HCT116 (cell line): ENCODE results near the gene KLF11. TPM values are rescaled to one million over a fixed set of nuclear protein-coding genes. Genes with fewer than 3 reads are reported as not detected.

Experiments used
- ATAC-seq: fragments of 200-7000 bp; cut with Tn5 transposase; 2 replicates; pipeline ENCODE4 v1.9.1; 2020; ENCODE audit warnings: mild to moderate bottlenecking, moderate library complexity
- BruUV-seq: library from RNA; stranded (reverse); fragments of 400-500 nt; replicated peaks from 2 replicates; lab custom pipeline; 2021; lab: Mats Ljungman, UMichigan
- CTCF ChIA-PET: fragments of 300-600 bp; sonication (Branson Sonifier 250); formaldehyde crosslinking; loops from one replicate; lab custom pipeline; 2021; ENCODE audit warnings: antibody characterized with exemption; lab: Charles Lee
- POLR2A ChIA-PET: fragments of 300-600, 350-600 bp; sonication (Branson Sonifier 250); formaldehyde crosslinking; loops from one replicate; lab custom pipeline; 2021; ENCODE audit warnings: antibody characterized with exemption; lab: Charles Lee
- RAD21 ChIA-PET, 2 experiments: fragments of 300-600 bp; sonication (Branson Sonifier 250); formaldehyde crosslinking; loops; one replicate each; lab custom pipeline; 2023; ENCODE audit warnings: low total read pairs in 2 of 2; ENCODE audit not compliant: uncharacterized antibody in 2 of 2, unreplicated experiment in 2 of 2, low non-redundant PET in 1 of 2; lab: Charles Lee
- DNase-seq: peaks from one replicate; pipeline ENCODE4 v3.0.0-alpha.2; 2010; ENCODE audit warnings: low read depth, low spot score
- H2AFZ ChIP-seq: fragments of 200-600 bp; shearing (Covaris generic), sonication (generic); 2 replicates; pipeline ENCODE4 v1.6.1; 2017; ENCODE audit warnings: low read depth, mixed run types, mixed read lengths, antibody characterized with exemption, low read length; ENCODE audit not compliant: poor library complexity, severe bottlenecking
- H3K27ac ChIP-seq: 2 replicates; pipeline ENCODE4 v1.5.1; 2012; ENCODE audit warnings: low read depth, low read length
- H3K27me3 ChIP-seq: fragments of 200-600 bp; sonication (generic); 2 replicates; pipeline ENCODE4 v1.6.1; 2016; ENCODE audit warnings: mixed run types, low read length, mixed read lengths; ENCODE audit not compliant: insufficient read depth
- H3K36me3 ChIP-seq, 2 experiments: fragments of 200-500 bp in 1 of 2; fragments of 200-600 bp in 1 of 2; sonication (Bioruptor generic) in 1 of 2; sonication (generic) in 1 of 2; 2 replicates each; pipeline versions ENCODE4 v1.5.1 to v1.6.1; 2014 to 2016; ENCODE audit warnings: low read length in 2 of 2, inconsistent platforms in 1 of 2, mixed read lengths in 1 of 2, mixed run types in 1 of 2; ENCODE audit not compliant: insufficient read depth in 2 of 2, control insufficient read depth in 1 of 2
- H3K4me1 ChIP-seq, 2 experiments: fragments of 200-600 bp in 1 of 2; sonication (generic) in 1 of 2; 2 replicates each; pipeline versions ENCODE4 v1.5.1 to v1.6.1; 2012 to 2017; ENCODE audit warnings: low read length in 2 of 2, inconsistent platforms in 1 of 2, mild to moderate bottlenecking in 1 of 2, mixed read lengths in 1 of 2, mixed run types in 1 of 2, moderate library complexity in 1 of 2; ENCODE audit not compliant: insufficient read depth in 2 of 2, control insufficient read depth in 1 of 2
- H3K4me2 ChIP-seq: fragments of 200-600 bp; sonication (generic); 2 replicates; pipeline ENCODE4 v1.6.1; 2017; ENCODE audit warnings: mixed run types, low read length, mixed read lengths
- H3K4me3 ChIP-seq, 2 experiments: fragments of 200-600 bp in 1 of 2; sonication (generic) in 1 of 2; replicated peaks in 1 of 2; 2 replicates each; pipeline ENCODE4 v1.5.1; 2011 to 2016; ENCODE audit warnings: low read length in 2 of 2, control low read depth in 1 of 2, low read depth in 1 of 2, mild to moderate bottlenecking in 1 of 2, mixed read lengths in 1 of 2, mixed run types in 1 of 2
- H3K79me2 ChIP-seq: fragments of 200-600 bp; sonication (generic); 2 replicates; pipeline ENCODE4 v1.6.1; 2017; ENCODE audit warnings: mild to moderate bottlenecking, mixed run types, low read length, moderate library complexity, mixed read lengths; ENCODE audit not compliant: insufficient read depth
- H3K9ac ChIP-seq: fragments of 200-600 bp; sonication (generic); 2 replicates; pipeline ENCODE4 v1.6.1; 2016; ENCODE audit warnings: low read length, mixed read lengths
- H3K9me2 ChIP-seq: fragments of 200-600 bp; sonication (generic), shearing (Covaris generic); 2 replicates; pipeline ENCODE4 v1.6.1; 2017; ENCODE audit warnings: mixed run types, mild to moderate bottlenecking, moderate library complexity; ENCODE audit not compliant: insufficient read depth
- H3K9me3 ChIP-seq, 2 experiments: fragments of 200-500 bp in 1 of 2; fragments of 200-600 bp in 1 of 2; sonication (Bioruptor generic) in 1 of 2; sonication (generic) in 1 of 2; 2 replicates each; pipeline ENCODE4 v1.6.1; 2014 to 2017; ENCODE audit warnings: low read length in 2 of 2, mixed read lengths in 2 of 2, inconsistent platforms in 1 of 2, low read depth in 1 of 2, mild to moderate bottlenecking in 1 of 2, mixed run types in 1 of 2, moderate library complexity in 1 of 2; ENCODE audit not compliant: control insufficient read depth in 1 of 2, insufficient read depth in 1 of 2
- H4K20me1 ChIP-seq: fragments of 200-600 bp; sonication (generic), shearing (Covaris generic); 2 replicates; pipeline ENCODE4 v1.6.1; 2017; ENCODE audit warnings: mixed run types, mild to moderate bottlenecking, moderate library complexity; ENCODE audit not compliant: insufficient read depth
- ATF3 ChIP-seq: IDR thresholded peaks from 2 replicates; pipeline ENCODE4 v1.6.1; 2012
- CEBPB ChIP-seq: IDR thresholded peaks from 2 replicates; pipeline ENCODE4 v1.6.1; 2012; ENCODE audit warnings: low read depth
- CTCF ChIP-seq, 3 experiments: fragments of 200-600 bp in 1 of 3; sonication (generic) in 1 of 3; IDR thresholded peaks in 2 of 3; conservative IDR thresholded peaks in 1 of 3; 2 replicates each; pipeline ENCODE4 v1.5.1; 2012 to 2017; ENCODE audit warnings: low read depth in 2 of 3, low read length in 2 of 3, antibody characterized with exemption in 1 of 3, borderline replicate concordance in 1 of 3, control low read depth in 1 of 3, mild to moderate bottlenecking in 1 of 3, mixed read lengths in 1 of 3, mixed run types in 1 of 3, moderate library complexity in 1 of 3; ENCODE audit not compliant: insufficient read depth in 1 of 3
- ELF1 ChIP-seq: IDR thresholded peaks from 2 replicates; pipeline ENCODE4 v1.6.1; 2012; ENCODE audit warnings: low read depth, borderline replicate concordance
- EZH2phosphoT487 ChIP-seq: fragments of 200-600 bp; IDR thresholded peaks from 2 replicates; pipeline ENCODE4 v1.6.1; 2018; ENCODE audit warnings: antibody characterized with exemption, borderline replicate concordance
- POLR2A ChIP-seq: IDR thresholded peaks from 2 replicates; pipeline ENCODE4 v1.7.0; 2011; ENCODE audit warnings: borderline replicate concordance; ENCODE audit not compliant: insufficient read depth, insufficient read length; ENCODE audit errors: extremely low read depth
- POLR2AphosphoS5 ChIP-seq: IDR thresholded peaks from 2 replicates; pipeline ENCODE4 v1.6.1; 2011; ENCODE audit warnings: mild to moderate bottlenecking, low read depth, low read length, moderate library complexity
- SIN3A ChIP-seq: IDR thresholded peaks from 2 replicates; pipeline ENCODE4 v1.6.1; 2012; ENCODE audit warnings: low read depth
- SP1 ChIP-seq: IDR thresholded peaks from 2 replicates; pipeline ENCODE4 v1.6.1; 2012; ENCODE audit warnings: low read depth
- SRF ChIP-seq: IDR thresholded peaks from 2 replicates; pipeline ENCODE4 v1.6.1; 2012; ENCODE audit warnings: low read depth
- ZBTB33 ChIP-seq: IDR thresholded peaks from 2 replicates; pipeline ENCODE4 v1.6.1; 2011; ENCODE audit warnings: mild to moderate bottlenecking, low read length, moderate library complexity; ENCODE audit not compliant: insufficient replicate concordance; ENCODE audit errors: extremely low read depth
- ZFX ChIP-seq: fragments of 450-650 bp; IDR thresholded peaks from 2 replicates; pipeline ENCODE4 v1.6.1; 2017
- intact Hi-C: fragments of 100-400 bp; cut with micrococcal nuclease; formaldehyde crosslinking; loops from 2 replicates; pipeline ENCODE4 v1.10.0; 2022
- total RNA-seq: library from RNA; stranded (reverse); gene quantifications from one replicate; pipeline ENCODE4 v1.2.1, GENCODE V29; 2021; ENCODE audit not compliant: unreplicated experiment

Gene KLF11
- total RNA-seq, 1 experiment from 2014 or later: 9.0 TPM

- ATAC-seq (no peak), DNase-seq (no peak)
- Histone ChIP-seq H4K20me1 (no peaks in the 10 kb centered on the region), H2AFZ (no peak overlapping the region), H3K36me3 (no peaks in the 10 kb centered on the region), H3K9me2 (no peaks in the 10 kb centered on the region), H3K27me3 (no peaks in the 10 kb centered on the region), H3K4me3 (no peak overlapping the region), H3K79me2 (no peaks in the 10 kb centered on the region), H3K9me3 (no peaks in the 10 kb centered on the region), H3K9ac (no peak overlapping the region), H3K4me1 (peaks cover 2 to 14% of the 10 kb centered on the region in 2 experiments; a peak in 2 of 4 replicates), H3K4me2 (no peak overlapping the region), H3K27ac (no peak overlapping the region)
- no TSS peak for BruUV-seq
- TF ChIP-seq ATF3 (no peak), SIN3A (no peak), EZH2phosphoT487 (no peak), SRF (no peak), ELF1 (no peak), SP1 (no peak), POLR2AphosphoS5 (no peak), CTCF (IDR thresholded peaks at IDR 0.05 in 2 of 3, conservative IDR thresholded peaks at IDR 0.05 in 1 of 3; ENCODE audit: borderline replicate concordance in 1 of 3, insufficient read depth in 1 of 3, low read depth in 2 of 3, low read length in 2 of 3) (no peak), POLR2A (no peak), ZFX (no peak), CEBPB (no peak), ZBTB33 (no peak)
- intact Hi-C loops: no loop called here
- POLR2A ChIA-PET: interaction anchor here (0.7 kb wide), 1 partner anchor 128 kb away, joined by 3 read pairs; no protein-coding TSS in a partner anchor
- CTCF ChIA-PET: no interaction called here
- RAD21 ChIA-PET: no interaction called here
Observed at GRCh38 chr2:10031886-10032745, 11.2 kb upstream of the KLF11 start.
